GM21528 (cell line): ENCODE measurements around the gene SLX4.
A peak's percentile ranks its signal among the peaks of the same experiment; 100 is the strongest.
"Not testable (repeated sequence)": the region's sequence is repeated elsewhere in the genome, so short reads cannot be mapped to it uniquely, and the experiment has no call there.

Source experiments
- ATAC-seq: cut with Tn5 transposase; IDR thresholded peaks from one replicate; pipeline ENCODE4 v1.9.1; 2021; ENCODE audit warnings: mild to moderate bottlenecking, moderate library complexity; ENCODE audit not compliant: unreplicated experiment, low FRiP score

SLX4 gene

GRCh38 chr16:3611146-3611975, at the start of gene SLX4:
Gene SLX4 (minus strand): TSS chr16:3611606. CDS start chr16:3608964, 2,642 bp downstream.
- ATAC-seq: peak; percentile 82

GRCh38 chr16:3659251-3659650, 47.8 kb upstream of the SLX4 start:
- ATAC-seq: no peak

GRCh38 chr16:3656491-3657468, 45.4 kb upstream of the SLX4 start:
- no peak for ATAC-seq

GRCh38 chr16:3656160-3656490, 44.7 kb upstream of the SLX4 start:
- ATAC-seq: not testable (repeated sequence)

- no peak for ATAC-seq
These were observed 44.2 kb upstream of the SLX4 start for GRCh38 chr16:3655396-3656159.

- no peak for ATAC-seq
These were observed 43.6 kb upstream of the SLX4 start for GRCh38 chr16:3655030-3655395.

GRCh38 chr16:3654249-3654991, 43.0 kb upstream of the SLX4 start, which contains the start of gene DNASE1:
Gene DNASE1 (plus strand): TSS chr16:3654691. CDS start chr16:3655374, 683 bp downstream.
- no peak for ATAC-seq

GRCh38 chr16:3652373-3653195, 41.2 kb upstream of the SLX4 start:
- ATAC-seq: no peak

GRCh38 chr16:3651461-3652372, 40.3 kb upstream of the SLX4 start:
- no peak for ATAC-seq

GRCh38 chr16:3650631-3651265, 39.3 kb upstream of the SLX4 start:
- ATAC-seq: no peak

- ATAC-seq: no peak
These were observed 35.0 kb upstream of the SLX4 start for GRCh38 chr16:3646348-3646920.

GRCh38 chr16:3645504-3646347, 34.3 kb upstream of the SLX4 start:
- ATAC-seq: no peak

GRCh38 chr16:3645108-3645503, 33.7 kb upstream of the SLX4 start:
- ATAC-seq: no peak

- no peak for ATAC-seq
These were observed 31.8 kb upstream of the SLX4 start for GRCh38 chr16:3643095-3643730.

GRCh38 chr16:3642397-3643094, 31.1 kb upstream of the SLX4 start:
- ATAC-seq: no peak
